ENCODE data around the gene CCDC112. TPM values are rescaled to one million over a fixed set of nuclear protein-coding genes. Genes with fewer than 3 reads are reported as not detected.

The CCDC112 gene, protein sequence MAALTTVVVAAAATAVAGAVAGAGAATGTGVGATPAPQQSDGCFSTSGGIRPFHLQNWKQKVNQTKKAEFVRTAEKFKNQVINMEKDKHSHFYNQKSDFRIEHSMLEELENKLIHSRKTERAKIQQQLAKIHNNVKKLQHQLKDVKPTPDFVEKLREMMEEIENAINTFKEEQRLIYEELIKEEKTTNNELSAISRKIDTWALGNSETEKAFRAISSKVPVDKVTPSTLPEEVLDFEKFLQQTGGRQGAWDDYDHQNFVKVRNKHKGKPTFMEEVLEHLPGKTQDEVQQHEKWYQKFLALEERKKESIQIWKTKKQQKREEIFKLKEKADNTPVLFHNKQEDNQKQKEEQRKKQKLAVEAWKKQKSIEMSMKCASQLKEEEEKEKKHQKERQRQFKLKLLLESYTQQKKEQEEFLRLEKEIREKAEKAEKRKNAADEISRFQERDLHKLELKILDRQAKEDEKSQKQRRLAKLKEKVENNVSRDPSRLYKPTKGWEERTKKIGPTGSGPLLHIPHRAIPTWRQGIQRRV
- total RNA-seq (2022; extraction: Qiagen RNA extraction), result 7.3 to 9.3 TPM (median 7.8 TPM) in 5 replicates

DNA sequence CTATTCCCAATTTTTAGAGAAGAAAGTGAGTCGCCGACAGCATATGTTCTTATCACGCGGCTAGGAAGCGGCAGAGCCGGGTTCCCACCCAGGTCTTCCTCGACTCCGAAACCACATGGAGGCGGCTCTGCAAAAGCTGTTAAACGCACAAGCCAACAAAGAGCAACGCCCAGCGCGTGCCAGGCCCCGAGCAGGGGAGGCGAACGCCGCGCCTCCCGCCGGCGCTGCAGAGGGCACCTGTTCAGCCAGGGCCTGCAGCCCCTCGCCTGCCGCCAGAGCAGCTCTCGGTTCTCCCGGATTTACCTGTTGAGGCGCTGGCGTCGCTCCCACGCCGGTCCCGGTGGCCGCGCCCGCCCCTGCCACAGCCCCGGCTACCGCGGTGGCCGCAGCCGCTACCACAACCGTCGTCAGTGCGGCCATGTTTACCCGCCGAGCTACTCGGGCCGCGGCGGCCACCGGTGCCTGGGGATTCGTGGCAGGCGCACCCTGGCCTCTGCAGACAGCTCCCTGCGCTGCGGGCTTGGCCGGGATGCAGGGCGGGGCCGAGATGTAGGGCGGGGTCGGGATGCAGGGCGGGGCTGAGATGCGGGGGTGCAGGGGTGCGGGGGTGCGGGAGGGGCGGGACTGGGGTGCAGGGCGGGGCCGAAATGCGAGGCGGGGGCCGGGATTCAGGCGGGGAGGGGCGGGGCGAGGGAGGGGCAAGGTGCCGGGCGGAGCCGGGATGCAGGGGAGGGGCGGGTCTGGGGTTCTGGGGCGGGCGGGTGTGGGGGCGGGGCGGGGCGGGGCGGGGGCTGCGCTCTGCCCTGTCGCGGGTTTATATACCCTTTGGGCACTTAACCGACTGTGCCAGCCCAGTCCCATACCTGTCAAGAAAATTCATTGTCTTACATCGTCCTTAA lies at the start of gene CCDC112:
CCDC112 (minus strand) TSS at position 531 of the 899 bp plus-strand sequence; CDS start at position 420, 111 bp downstream.

DNA sequence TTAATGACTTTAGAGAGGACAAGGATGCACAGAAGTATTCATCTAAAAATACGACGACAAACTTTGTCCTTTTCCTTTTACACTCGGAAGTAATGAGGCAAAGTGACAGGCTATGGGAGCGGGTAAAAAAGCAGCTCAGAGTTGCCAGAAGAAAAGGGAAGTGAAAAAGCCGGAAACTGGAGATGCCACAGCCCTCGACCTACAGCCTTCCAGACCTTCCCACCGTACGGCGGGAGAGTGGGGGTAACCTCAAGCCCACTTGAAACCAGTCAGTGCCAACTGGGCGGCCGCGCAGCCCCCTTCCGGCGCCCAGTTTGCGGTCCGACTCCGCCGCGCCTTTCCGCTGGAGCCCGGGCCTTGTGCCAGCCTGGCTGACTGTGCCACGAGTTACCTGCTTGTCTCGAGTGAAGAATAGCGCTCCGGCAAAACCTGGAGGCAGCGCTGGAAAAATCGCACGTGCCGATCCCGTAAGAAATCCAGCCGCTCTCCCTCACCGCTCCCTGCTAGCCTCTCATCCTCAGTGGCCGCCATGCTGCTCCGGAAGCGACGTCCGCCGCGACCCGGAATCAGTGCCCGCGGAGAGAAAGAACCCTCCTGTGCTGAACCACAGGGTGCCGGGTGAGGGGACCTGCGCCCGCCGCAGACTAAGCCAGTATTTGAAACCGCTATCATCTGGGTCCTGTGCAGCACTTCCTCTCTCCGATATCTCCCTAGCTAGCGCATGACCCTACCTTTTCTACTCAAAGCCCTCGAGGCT lies 34.0 kb downstream of the CCDC112 start, which contains the start of gene PGGT1B:
PGGT1B (minus strand) TSS at position 557 of the 757 bp plus-strand sequence; CDS start at position 531, 26 bp downstream.

Other genes with a start within 250 kb of the CCDC112 start
- gene TRIM36, start 126.7 kb downstream of the CCDC112 start, total RNA-seq (2022; extraction: Qiagen RNA extraction), result 1.5 to 2.2 TPM (median 2.0 TPM) in 5 replicates
- gene PGGT1B, start 33.8 kb downstream of the CCDC112 start, total RNA-seq (2022; extraction: Qiagen RNA extraction), result 18.1 to 24.7 TPM (median 20.6 TPM) in 5 replicates
- 5.4 to 7.0 TPM (median 5.8 TPM) in 5 replicates for gene FEM1C, start 248.1 kb upstream of the CCDC112 start, total RNA-seq (2022; extraction: Qiagen RNA extraction)

Data from A549 treated with CORT108297 at 1 μM for 4 hours (cell line).